NK-92 treated with Interleukin-12 subunit alpha and Interleukin-12 subunit beta, amount 100 ng/mL, for 24 hours (cell line): ENCODE data around the gene HOXB2.
"Not testable (repeated sequence)": the region's sequence is repeated elsewhere in the genome, so short reads cannot be mapped to it uniquely, and the experiment has no call there.

Experiments used
- DNase-seq: peaks from one replicate; lab custom pipeline; 2025; lab: John Stamatoyannopoulos, UW

Gene HOXB2

GRCh38 chr17:48541036-48541576 lies 3.8 kb downstream of the HOXB2 start:
- no peak for DNase-seq

- no peak for DNase-seq
Observed at GRCh38 chr17:48540213-48540612, 4.7 kb downstream of the HOXB2 start.

DNA sequence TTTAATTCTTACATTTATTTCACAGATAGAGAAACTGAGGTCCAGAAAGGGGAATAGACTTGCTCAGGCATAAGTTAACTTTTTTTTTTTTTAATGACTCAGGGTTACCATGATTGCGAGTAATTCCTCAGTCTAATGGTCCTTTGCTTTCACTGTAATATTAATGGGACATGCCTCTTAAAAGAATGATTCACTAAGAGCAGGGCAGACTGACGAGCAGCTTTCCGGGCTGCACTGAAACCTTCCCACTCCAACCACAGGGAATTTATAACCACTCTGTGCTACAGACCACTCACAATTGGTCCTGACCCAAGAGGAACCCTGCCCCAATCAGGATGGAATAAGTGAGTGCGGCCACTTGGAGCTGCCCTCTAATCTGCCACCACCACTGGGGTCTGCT lies 5.7 kb downstream of the HOXB2 start:
- no peak for DNase-seq

DNA sequence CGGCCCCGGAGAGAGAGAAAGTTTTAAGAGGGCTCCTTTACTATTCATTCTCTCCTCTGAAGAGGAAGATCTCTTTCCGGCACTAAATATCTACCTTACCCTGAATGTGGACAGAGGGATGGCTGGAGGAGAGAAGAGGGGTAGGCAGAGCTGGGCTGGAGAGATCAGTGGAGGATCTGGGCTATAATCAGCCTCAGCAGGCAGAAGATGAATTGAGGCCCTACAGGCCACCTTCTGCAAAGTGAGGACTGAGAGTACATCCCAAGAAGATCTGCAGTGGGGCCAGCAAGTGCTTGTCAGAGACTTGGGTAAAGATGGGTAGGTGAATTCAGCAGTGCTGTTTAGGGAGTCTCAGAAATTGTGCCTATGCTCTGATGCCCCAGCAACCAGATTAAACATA lies 7.6 kb downstream of the HOXB2 start:
- DNase-seq, result no peak

GRCh38 chr17:48535793-48536559 lies 8.9 kb downstream of the HOXB2 start:
- DNase-seq, result not testable (repeated sequence)

GRCh38 chr17:48532261-48532660 lies 12.6 kb downstream of the HOXB2 start:
- no peak for DNase-seq

GRCh38 chr17:48530887-48531272 lies 14.0 kb downstream of the HOXB2 start, which contains the start of gene HOXB1:
TSS of gene HOXB1 (minus strand) at chr17:48531011. CDS start at chr17:48530904, 107 bp downstream.
- DNase-seq, result no peak

- DNase-seq, result no peak
Observed at GRCh38 chr17:48530208-48530886, 14.6 kb downstream of the HOXB2 start.

DNA sequence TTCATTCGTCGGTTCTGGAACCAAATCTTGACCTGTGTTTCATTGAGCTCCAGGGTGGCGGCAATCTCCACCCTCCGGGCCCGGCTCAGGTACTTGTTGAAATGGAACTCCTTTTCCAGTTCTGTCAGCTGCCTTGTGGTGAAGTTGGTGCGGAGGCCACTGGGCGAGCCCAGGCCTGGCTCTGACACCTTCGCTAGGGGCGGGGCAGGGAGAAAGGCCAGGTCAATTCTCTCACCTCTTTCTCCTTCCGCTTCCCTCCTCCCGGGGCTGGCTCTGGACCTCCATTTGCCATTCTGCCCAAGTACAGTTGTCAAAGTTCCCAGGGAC lies 15.3 kb downstream of the HOXB2 start:
- no peak for DNase-seq

GRCh38 chr17:48528936-48529682 lies 15.8 kb downstream of the HOXB2 start:
- no peak for DNase-seq

GRCh38 chr17:48528153-48528935 lies 16.6 kb downstream of the HOXB2 start:
- no peak for DNase-seq

GRCh38 chr17:48527547-48527932 lies 17.4 kb downstream of the HOXB2 start:
- DNase-seq, result no peak

DNA sequence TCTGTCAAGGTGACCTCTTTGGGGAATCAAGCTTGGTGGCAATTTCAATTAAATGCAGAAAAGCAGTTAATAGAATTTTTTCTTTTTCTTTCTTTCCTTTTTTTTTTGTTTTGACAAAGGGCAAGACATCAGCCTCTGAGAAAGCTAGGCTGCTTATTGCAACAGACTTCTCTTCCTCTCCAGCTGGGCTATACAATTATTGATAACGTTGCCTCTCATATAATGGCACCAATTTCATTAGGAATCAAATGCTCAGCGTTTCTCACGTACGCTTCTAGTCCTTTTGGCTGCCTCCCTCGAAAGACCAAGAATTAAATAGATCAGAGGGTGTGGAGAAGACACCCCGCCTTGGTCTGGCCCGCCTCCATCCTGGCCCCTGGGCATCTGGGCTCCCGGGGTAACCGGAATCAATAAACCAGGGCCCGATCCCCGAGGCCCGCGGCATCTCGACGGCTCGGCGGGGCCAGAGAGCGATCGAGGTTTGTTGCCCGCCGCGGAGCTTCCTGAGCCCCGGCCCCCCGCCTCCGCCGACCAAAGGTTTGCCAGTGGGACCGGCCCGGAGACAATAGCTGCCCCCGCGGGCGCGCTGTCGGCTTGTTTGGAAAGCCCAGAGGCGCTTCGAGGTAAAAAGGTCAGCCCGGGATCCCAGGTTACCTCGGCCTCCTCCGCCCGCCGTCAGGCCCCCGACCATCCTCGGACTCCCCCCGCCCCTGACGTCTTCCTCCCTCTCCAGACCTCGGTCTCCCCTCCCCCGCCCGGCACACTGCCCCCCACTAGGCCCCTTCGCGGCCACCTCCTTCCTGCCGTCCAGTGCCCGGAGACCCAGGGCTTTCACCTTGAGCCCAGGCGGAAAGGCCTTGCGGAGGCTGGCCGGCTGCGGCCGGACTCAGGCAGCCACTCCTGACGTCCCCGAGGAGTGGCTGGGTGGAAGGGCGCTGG lies 18.0 kb downstream of the HOXB2 start:
- DNase-seq, result no peak

DNA sequence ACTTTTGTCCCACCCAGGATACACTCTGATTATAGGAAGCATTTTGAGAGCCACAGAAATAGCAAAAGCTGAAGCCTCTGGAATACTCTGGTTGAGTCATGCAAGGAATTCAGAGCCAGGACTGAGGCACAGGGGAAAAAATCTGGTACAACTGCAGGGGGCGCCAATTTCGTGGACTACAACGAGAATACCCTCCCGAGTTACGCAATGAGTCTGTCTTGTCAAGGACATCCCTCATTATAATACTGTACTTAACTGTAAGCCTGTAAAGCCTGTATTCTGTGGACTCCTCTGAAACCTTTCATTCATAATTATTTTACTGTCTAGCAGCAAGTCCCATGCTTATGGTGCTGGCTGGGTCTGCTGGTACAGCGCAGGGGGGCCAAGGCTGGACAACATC lies 21.9 kb downstream of the HOXB2 start:
- DNase-seq, result no peak

GRCh38 chr17:48522031-48522653 lies 22.8 kb downstream of the HOXB2 start:
- DNase-seq, result no peak

DNA sequence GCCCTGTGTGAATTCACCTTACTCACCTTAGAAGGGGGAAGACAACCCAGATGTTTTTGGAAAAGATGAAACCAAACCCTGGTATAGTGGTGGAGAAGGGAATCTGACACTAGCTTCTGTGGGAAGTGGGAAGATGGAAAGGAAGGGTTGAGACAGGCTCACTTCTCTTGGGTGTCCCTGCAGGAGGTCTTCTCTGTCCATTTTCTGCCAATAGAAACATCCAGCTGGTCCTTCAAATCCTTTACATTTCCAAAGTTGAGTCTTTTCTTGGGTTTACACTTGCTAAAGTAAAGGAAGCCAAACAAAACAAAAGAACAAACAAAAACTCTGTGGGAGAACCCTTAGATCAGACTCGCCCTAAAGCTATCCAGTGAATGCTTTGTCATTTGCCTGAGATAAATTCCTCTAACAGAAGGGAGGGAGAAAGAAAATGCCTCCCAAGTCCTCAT lies 24.3 kb downstream of the HOXB2 start:
- no peak for DNase-seq

DNA sequence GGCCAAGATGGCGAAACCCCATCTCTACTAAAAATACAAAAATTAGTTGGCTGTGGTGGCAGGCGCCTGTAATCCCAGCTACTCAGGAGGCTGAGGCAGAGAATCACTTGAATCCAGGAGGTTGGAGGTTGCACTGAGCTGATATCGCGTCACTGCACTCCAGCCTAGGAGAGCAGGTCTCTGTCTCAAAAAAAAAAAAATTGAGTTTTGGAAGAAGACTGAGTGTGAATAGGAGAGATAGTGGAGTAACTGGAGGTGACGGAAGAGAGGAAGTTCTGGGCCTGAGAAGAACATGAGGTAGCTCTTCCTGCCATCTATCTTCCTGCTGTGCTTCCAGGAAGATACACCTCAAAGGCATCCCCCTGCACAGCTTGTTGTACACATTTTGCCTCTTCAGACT lies 25.5 kb downstream of the HOXB2 start:
- no peak for DNase-seq

- DNase-seq, result no peak
Observed at GRCh38 chr17:48517478-48517877, 27.4 kb downstream of the HOXB2 start.

- no peak for DNase-seq
Observed at GRCh38 chr17:48515925-48516900, 28.7 kb downstream of the HOXB2 start.
